Measurements from ENCODE around the gene ADGRV1.
"Not testable (repeated sequence)": the region's sequence is repeated elsewhere in the genome, so short reads cannot be mapped to it uniquely, and the experiment has no call there.

ADGRV1 gene

GRCh38 chr5:91016954-91017700, 458.5 kb downstream of the ADGRV1 start:
- DNase-seq: no peak

GRCh38 chr5:91018200-91018599, 459.6 kb downstream of the ADGRV1 start:
- DNase-seq: no peak

GRCh38 chr5:91018712-91019371, 460.2 kb downstream of the ADGRV1 start:
- DNase-seq: no peak

GRCh38 chr5:91020065-91020800, 461.6 kb downstream of the ADGRV1 start:
- no peak for DNase-seq

GRCh38 chr5:91022518-91022917, 463.9 kb downstream of the ADGRV1 start:
- DNase-seq: no peak

GRCh38 chr5:91024206-91024605, 465.6 kb downstream of the ADGRV1 start:
- DNase-seq: no peak

GRCh38 chr5:91024727-91025126, 466.1 kb downstream of the ADGRV1 start:
- no peak for DNase-seq

- no peak for DNase-seq
These were observed 466.9 kb downstream of the ADGRV1 start for GRCh38 chr5:91025449-91025848.

GRCh38 chr5:91025956-91026355, 467.4 kb downstream of the ADGRV1 start:
- no peak for DNase-seq

- no peak for DNase-seq
These were observed 467.9 kb downstream of the ADGRV1 start for GRCh38 chr5:91026466-91026865.

- no peak for DNase-seq
These were observed 469.0 kb downstream of the ADGRV1 start for GRCh38 chr5:91027405-91028139.

GRCh38 chr5:91028499-91028956, 469.9 kb downstream of the ADGRV1 start:
- DNase-seq: no peak

- DNase-seq: no peak
These were observed 472.2 kb downstream of the ADGRV1 start for GRCh38 chr5:91030521-91031401.

GRCh38 chr5:91031402-91031752, 472.8 kb downstream of the ADGRV1 start:
- DNase-seq: no peak

- DNase-seq: no peak
These were observed 473.5 kb downstream of the ADGRV1 start for GRCh38 chr5:91032125-91032524.

- no peak for DNase-seq
These were observed 474.8 kb downstream of the ADGRV1 start for GRCh38 chr5:91033370-91033769.

GRCh38 chr5:91038180-91038808, 479.7 kb downstream of the ADGRV1 start:
- no peak for DNase-seq

- not testable (repeated sequence) for DNase-seq
These were observed 482.5 kb downstream of the ADGRV1 start for GRCh38 chr5:91041132-91041531.

- DNase-seq: no peak
These were observed 483.8 kb downstream of the ADGRV1 start for GRCh38 chr5:91042247-91042935.

GRCh38 chr5:91042936-91043255, 484.3 kb downstream of the ADGRV1 start:
- no peak for DNase-seq

GRCh38 chr5:91048073-91048472, 489.5 kb downstream of the ADGRV1 start:
- DNase-seq: no peak

Data from activated T-cell treated with anti-CD3 and anti-CD28 coated beads, Interleukin-2, amount 50 U/mL, for 1 hour (primary cell).